NB4 (cell line): ENCODE measurements around the gene DLG3.

Source experiments
- MYC ChIP-seq: IDR thresholded peaks from 2 replicates; pipeline ENCODE4 v1.6.1; 2011; ENCODE audit warnings: low read depth, low read length
- POLR2A ChIP-seq: IDR thresholded peaks from 2 replicates; pipeline ENCODE4 v1.6.1; 2011; ENCODE audit warnings: mild to moderate bottlenecking; ENCODE audit not compliant: insufficient read length; ENCODE audit errors: extremely low read depth
- TF ChIP-seq, protein P1 (sequence below): IDR thresholded peaks from one replicate; pipeline ENCODE4 v1.5.1; 2012; ENCODE audit warnings: low read depth, low read length
- TF ChIP-seq, protein P2 (sequence below): IDR thresholded peaks from 2 replicates; pipeline ENCODE4 v1.6.1; 2011; ENCODE audit warnings: low read depth, low read length

DNA sequence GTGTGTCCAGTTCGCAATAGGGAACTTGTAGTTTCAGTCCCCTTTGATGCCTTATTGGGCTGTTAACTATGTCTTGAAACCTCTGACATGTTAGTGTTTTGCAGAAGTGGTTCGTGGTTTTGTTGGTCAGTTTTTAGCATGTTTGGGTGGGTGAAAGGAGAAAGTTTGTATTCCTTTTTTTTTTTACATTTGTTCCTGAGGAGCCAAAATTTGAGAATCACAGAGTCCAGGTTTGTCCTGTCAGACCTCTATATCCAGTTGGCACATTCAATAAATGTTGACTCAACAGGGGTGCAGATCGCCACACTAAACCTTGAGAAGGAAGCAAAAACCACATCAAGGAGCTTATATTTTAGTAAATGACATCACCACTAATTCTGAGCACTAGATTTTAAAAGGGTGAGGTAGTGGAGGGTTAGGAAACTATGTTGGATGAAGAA is 26.2 kb downstream of the DLG3 start:
- TF ChIP-seq, protein P1, sequence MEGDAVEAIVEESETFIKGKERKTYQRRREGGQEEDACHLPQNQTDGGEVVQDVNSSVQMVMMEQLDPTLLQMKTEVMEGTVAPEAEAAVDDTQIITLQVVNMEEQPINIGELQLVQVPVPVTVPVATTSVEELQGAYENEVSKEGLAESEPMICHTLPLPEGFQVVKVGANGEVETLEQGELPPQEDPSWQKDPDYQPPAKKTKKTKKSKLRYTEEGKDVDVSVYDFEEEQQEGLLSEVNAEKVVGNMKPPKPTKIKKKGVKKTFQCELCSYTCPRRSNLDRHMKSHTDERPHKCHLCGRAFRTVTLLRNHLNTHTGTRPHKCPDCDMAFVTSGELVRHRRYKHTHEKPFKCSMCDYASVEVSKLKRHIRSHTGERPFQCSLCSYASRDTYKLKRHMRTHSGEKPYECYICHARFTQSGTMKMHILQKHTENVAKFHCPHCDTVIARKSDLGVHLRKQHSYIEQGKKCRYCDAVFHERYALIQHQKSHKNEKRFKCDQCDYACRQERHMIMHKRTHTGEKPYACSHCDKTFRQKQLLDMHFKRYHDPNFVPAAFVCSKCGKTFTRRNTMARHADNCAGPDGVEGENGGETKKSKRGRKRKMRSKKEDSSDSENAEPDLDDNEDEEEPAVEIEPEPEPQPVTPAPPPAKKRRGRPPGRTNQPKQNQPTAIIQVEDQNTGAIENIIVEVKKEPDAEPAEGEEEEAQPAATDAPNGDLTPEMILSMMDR, result no peak
- TF ChIP-seq, protein P2, sequence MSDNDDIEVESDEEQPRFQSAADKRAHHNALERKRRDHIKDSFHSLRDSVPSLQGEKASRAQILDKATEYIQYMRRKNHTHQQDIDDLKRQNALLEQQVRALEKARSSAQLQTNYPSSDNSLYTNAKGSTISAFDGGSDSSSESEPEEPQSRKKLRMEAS, result no peak
- no peak for TF ChIP-seq POLR2A
- no peak for TF ChIP-seq MYC
